Kidney tubule cell (primary cell): ENCODE results near the gene NRTN.
A peak's percentile ranks its signal among the peaks of the same experiment; 100 is the strongest.
"Not testable (repeated sequence)": the region's sequence is repeated elsewhere in the genome, so short reads cannot be mapped to it uniquely, and the experiment has no call there.

Experiments
- DNase-seq: peaks from one replicate; pipeline ENCODE4 v3.0.0-alpha.2; 2018; ENCODE audit warnings: low spot score

Gene NRTN

DNA sequence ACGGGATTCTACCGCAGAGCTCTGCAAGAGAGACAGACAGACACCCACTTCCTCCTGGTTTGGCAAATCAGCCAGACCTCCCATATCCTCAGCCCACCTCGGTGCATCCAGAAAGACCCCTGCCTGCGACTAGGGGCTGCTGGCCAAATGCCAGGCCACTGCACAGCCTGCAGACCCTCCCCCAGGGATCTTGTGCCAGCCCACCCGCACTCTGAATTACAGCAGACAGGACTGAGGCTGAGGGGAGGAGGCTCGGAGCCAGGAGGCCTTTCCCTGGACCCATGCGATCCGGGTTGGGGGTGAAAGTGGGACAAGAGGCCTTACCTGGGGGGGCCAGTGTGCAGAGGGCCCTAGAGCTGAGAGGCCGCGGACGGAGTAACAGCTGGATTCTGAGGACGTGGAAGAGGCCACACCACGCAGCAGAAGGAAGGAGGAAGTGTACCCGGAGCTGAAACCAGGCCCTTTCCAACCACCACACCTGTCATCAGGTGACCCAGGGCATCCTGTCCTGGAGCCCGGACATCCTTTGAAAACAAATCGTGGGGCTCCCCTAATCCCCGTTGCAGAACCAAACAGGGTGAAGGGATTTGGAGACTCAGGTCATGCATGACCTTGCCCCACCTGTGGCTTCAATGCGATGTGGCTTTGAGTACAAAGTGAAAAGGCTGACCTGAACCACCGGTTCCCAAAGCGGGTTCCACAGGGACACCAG lies 33.6 kb downstream of the NRTN start:
- DNase-seq: no peak

DNA sequence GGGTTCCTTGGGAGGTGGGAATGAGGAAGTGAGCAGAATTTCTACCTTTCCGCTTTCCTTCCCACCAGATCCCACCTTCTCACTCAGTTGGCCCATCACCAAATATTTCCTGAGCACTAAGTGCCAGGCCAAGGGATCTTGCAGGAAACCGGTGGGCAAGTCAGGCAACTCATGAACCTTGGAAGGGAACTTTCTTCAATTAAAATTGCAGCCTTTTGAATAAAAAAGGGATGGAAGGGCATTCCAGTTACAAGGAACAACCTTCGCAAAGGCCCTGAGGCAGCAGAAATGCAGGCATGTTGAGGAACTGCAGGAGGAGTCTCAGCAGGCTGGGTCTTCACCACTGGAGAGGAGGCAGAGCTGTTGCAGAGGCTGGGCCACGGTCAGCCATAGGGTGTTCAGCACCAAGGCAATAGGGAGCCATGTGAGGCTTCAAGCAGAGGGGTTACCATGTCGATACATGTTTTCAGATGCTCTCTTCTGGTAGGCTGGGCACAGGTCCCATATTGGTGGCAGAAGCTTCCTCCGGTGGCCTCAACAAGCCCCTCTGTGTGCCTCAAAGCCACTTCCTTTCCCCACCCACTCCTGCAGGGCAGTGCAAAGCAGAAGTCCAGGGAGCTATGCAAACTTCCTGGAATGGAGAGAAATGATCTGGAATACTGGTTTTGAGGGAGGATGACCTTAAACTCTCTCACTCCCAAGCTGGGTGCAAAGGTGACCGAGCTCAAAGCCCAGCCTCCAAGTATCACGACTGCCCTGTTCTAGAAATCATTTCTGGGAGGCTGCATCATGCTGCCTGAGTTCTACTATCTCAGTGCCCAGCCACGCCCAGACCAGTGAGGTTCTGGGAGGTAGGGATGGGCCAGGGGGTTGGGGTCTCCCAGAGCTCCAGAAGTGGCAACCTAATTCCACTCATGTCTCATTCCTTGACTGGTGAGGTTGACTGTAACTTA lies 34.5 kb downstream of the NRTN start, which contains the start of gene FUT6:
TSS of gene FUT6 (minus strand) at position 638 of the 953 bp plus-strand sequence. CDS start 7,135 bp downstream, outside the sequence.
- no peak for DNase-seq

DNA sequence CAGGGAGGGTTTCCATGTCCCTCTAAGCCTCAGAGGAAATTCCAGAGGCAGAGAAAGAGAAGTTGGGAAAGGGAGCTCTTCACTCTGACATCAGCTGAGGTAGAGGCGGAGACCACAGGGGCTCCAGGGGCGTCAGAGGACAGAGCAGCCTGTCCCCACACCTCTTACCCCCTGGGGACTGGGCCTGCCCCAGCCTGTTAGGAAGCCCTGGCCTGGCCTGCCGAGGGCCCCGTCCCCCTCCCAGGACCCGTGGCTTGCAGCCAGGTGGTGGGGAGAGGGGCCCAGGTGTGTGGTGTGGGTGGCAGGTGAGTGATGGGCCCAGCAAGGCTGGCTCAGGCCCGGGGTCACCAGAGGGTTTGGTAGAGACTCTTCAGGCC lies 36.9 kb downstream of the NRTN start:
- not testable (repeated sequence) for DNase-seq

DNA sequence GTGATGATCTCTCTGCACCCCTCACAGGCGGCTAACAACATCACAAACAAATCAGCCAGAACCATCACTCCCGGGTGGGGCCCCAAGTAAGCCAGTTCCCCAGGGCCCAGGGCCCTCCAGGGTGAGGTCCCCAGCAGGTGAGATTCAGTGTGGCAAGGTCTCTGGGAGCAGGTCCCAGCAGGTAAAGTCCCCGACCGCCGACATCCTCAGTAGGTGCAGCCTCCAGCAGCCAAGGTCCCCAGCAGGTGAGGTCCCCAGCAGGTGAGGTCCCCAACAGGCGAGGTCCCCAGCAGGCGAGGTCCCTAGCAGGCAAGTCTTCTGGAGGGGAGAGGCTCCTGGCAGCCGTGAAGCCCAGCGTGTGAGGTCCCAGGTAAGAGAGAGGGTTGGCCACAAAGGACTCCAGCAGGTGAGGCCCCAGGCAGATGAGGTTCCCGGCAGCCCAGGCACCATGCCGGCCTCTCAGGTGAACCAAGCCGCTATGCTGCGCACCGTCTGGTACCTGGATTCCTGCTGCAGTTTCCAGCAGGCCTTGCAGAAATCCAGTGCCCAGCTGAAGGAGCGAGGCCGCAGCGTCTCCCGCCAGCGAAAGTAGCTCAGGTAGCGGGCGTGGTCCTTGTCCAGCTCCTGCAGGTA lies 38.5 kb downstream of the NRTN start:
- no peak for DNase-seq

DNA sequence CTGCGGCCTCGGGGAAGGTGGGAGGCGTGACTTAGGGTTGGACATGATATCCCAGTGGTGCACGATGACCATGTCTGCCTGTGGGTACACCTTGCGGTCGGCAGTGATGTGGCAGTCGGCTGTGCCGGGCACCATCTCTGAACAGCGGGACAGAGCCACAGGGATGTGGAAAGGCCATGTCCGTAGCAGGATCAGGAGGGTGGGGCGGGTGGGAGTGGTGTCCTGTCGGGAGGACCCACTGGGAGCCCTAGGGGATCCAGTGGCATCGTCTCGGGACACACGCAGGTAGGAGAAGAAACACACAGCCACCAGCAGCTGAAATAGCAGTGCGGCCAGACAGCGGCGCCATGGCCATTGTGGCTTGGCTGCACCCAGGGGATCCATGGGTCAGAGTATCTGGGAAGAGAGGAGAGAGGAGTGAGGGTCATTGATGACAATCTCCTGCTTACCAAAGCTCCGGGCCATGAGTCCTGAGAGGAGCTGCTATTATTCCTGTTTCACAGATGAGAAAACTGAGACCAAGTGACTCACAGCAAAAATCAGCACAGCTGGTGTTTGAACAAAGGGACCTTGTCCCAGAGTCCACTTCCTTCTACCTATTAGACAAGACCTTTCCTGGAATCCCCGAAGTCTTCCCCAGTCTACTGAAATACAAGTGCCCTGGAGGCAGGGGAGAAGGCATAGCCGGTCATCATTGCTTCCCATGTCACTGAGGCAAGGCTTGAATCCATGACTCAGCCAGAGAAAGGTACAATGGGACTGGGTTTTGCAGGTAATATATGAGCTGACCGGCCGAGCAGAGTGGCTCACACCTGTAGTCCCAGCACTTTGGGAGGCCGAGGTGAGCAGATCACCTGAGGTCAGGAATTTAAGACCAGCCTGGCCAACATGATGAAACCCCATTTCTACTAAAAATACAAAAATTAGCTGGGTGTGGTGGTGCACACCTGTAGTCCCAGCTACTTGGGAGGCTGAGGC lies 39.9 kb downstream of the NRTN start:
- DNase-seq: peak; percentile 22

DNA sequence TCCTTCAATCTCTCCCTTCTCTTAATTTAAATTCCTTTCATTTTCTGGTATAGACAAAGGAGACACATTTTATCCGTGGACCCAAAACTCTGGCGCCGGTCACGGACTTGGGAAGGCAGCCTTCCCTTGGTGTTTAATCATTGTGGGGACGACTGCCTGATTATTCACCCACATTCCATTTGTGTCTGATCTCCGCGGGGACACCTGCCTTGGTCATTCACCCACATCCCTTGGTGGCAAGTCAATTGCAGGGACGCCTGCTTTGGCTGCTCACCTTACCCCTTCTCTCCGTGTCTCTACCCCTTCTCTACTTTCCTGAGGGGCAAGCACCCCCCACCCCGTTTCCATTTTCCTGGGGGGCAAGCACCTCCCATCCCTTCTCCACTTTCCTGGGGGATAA lies 43.0 kb downstream of the NRTN start:
- peak; percentile 27 for DNase-seq

DNA sequence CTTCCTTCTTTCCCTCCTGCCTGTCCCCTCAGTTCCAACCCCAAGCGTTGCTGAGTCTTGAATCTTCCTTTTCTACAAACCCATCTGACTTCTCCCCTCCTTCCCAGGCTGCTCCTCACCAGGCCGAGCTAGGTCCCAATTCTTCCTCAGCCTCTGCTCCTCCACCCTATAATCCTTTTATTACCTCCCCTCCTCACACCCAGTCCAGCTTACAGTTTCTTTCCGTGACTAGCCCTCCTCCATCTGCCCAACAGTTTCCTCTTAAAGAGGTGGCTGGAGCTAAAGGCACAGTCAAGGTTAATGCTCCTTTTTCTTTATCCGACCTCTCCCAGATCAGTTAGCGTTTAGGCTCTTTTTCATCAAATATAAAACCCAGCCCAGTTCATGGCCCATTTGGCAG lies 43.8 kb downstream of the NRTN start:
- not testable (repeated sequence) for DNase-seq

DNA sequence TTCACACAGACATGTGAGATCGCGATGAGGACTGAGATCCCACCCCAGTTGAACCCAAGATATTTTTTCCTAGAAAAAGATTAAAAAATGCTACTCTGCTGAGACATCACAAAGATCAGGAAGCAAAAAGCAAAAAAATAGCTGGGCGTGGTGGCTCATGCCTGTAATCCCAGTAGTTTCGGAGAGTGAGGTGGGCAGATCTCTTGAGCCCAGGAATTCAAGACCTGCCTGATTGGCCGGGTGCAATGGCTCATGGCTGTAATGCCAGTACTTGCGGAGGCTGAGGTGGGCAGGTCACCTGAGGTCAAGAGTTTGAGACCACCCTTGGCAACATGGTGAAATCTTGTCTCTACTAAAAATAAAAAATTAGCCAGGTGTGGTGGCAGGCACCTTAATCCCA lies 45.3 kb downstream of the NRTN start:
- DNase-seq: peak; percentile 29

DNA sequence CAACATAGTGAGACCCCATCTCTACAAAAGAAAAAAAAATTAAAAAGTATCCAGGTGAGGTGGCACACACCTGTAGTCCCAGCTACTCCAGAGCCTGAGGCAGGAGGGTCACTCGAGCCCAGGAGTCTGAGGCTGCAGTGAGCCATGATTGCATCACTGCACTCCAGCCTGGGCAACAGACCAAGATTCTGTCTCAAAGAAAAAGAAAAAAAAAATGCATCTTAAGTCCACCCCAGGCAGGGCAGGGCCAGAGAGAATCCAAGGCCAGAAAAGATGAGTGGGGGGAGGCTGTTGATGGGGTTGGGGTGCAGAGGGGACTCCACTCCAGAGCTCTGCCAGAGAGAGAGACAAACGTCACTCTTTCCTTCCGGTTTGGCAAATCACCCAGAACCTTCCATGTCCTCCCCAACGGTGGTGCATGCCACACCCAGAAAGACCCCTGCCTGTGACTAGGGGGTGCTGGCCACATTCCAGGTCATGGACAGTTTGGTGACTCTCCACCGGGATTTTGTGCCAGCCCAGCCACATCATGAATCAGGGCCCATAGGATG lies 46.0 kb downstream of the NRTN start:
- DNase-seq: peak; percentile 64

DNA sequence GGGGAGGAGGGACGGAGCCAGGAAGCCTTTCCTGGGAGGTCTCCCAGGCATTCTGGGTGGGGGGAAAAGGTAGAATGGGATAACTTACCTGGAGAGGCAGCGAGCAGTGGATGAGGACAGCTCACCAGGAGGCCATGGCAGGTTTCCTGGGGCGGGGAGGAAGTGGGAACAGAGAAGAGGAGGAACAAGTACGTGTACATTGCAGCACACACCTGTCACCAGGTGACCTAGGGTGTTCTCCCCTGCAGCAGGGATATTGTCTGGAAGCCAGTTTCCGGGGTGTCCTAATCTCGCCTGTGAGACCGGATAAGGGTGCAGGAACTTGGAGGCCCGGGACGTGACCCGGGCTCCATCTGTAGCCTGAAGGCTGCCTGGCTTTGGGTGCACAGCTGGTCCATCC lies 46.4 kb downstream of the NRTN start, which contains the start of gene FUT3:
TSS of gene FUT3 (minus strand) at position 148 of the 400 bp plus-strand sequence.
- peak; percentile 23 for DNase-seq

DNA sequence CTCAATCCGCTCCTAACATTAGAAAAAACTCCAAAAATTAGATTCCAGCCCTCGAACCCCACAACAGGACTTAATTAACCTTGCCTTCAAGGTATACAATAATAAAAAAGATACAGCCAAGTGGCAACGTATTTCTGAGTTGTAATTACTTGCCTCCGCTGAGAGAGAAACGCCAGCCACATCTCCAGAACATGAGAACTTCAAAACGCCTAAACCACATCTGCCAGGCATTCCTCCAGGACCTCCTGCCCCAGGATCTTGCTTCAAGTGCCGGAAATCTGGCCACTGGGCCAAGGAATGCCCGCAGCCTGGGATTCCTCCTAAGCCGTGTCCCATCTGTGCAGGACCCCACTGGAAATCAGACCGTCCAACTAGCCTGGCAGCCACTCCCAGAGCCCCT lies 49.3 kb downstream of the NRTN start:
- DNase-seq: not testable (repeated sequence)

DNA sequence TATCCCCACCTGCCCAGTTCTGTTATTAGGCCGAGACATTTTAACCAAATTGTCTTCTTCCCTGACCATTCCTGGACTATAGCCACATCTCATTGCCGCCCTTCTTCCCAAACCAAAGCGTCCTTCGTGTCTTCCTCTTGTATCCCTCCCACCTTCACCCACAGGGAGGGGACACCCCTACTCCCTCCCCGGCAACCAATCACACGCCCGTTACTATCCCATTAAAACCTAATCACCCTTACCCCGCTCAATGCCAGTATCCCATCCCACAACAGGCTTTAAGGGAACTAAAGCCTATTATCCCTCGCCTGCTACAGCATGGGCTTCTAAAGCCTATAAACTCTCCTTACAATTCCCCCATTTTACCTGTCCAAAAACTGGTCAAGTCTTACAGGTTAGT lies 50.3 kb downstream of the NRTN start:
- not testable (repeated sequence) for DNase-seq

DNA sequence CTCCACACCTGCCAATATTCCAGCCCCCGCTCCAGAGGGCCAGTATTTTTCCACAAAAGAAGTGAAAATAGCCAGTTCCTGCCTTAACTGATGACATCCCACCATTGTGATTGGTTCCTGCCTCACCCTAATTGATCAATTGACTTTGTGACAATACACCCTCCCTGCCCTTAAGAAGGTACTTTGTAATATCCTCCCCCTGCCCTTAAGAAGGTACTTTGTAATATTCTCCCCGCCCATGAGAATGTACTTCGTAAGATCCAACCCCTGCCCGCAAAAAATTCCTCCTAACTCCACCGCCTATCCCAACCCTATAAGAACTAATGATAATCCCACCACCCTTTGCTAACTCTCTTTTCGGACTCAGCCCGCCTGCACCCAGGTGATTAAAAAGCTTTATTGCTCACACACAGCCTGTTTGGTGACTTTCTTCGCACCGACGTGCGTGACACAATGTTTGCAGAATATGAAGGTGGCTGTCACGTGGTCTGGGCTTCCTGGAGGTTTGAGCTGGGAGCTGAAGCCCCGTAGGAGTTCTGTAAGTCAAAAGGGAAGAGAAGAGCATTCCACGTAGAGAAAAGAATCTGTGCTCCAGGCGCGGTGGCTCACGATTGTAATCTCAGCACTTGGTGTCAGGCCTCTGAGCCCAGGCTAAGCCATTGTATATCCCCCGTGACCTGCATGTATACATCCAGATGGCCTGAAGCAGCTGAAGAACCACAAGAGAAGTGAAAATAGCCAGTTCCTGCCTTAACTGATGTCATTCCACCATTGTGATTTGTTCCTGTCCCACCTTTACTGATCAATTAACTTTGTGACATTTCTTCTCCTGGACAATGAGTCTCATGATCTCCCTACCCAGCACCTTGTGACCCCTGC lies 52.6 kb downstream of the NRTN start:
- DNase-seq: no peak

DNA sequence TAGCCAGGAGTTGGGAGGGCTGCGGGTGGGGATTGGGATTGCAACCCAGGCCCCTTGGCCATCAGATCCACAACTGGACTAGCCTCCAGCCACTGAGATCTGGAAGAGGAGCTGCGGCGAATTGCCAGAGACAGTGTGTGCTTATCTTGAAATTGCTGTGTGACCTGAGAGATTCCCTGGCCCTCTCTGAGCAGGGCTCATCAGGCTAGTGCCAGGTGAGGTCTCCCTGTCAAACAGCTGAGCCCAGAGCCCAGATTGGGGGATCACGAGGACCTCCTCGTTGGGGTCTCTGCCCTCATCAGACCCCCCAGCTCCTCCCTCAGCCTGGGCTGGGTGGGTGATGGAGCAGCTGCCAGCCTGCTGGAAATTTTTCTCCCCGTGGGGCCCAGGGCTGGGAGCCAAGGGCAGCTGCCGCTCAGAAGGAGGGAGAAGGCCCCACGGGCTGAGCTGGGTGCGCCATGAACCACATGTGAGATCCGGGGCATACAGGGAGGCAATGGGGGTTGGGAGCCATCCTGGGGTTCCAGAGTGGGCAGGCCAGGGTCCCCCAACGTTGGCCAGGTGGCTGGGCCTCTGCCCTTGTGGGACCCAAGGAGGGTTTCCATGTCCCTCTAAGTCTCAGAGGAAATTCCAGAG lies 58.3 kb downstream of the NRTN start:
- DNase-seq: no peak

DNA sequence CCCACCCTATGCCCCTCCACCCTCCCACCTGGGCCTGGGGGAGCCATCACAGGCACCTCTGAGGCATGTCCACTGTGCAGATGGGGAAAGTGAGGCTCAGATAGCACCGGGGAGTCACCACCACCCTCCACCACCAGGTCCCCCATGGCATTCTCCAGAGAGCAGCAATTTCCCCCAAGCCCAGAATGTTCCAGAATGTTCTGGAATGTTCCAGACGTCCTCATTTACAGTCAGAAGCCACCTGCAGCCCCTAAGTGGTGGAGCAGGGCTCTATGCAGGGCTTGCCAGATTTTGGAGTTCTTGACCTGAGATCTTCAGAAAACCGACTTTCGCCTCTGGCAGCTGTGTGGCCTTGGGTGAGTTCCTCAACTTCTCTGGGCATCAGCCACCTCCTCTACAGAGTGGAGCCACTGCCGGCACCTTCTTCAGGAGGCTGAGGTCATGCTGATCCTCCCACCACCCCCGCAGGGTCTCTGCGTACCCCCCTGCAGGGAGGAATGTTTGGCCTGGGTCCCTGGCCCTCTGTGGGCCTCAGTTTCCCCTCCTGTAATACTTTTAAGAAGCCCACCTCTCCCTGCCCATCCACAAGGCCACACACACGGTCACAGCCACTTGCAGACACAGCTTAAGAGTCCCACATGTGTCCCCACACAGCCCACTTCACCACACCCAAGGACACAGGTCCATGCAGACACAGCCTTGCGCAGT lies 59.3 kb downstream of the NRTN start:
- DNase-seq: no peak

DNA sequence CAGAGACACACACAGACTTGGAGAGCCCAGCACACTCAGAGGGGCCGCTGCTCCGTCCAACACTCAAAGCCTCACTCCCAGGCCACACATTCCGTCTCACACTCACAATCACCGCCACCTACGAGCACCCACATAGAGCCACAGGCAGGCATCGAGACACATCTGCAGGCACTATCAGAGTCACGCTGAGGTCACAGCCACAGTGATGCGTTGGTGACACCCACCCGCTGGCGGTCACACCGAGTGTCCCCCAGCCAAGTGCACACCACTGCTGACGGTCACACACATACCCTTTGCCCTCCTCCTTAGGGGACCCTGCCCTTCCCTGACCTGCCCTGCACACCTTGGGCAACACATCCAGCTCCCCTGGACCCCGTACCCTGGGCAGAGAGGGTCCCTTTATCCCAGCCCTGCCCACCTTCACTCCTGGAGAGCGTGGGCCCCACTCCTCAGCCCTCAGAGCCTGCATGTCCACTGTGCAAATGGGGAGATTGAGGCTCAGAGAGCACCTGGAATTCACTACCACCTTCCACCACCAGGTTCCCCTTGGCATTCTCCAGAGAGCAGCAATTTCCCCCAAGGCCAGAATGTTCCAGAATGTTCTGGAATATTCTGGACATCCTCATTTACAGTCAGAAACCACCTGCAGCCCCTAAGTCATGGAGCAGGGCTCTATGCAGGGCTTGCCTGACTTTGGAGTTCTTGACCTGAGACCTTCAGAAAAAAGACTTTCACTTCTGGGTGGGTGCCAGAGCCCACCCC lies 60.0 kb downstream of the NRTN start:
- no peak for DNase-seq

DNA sequence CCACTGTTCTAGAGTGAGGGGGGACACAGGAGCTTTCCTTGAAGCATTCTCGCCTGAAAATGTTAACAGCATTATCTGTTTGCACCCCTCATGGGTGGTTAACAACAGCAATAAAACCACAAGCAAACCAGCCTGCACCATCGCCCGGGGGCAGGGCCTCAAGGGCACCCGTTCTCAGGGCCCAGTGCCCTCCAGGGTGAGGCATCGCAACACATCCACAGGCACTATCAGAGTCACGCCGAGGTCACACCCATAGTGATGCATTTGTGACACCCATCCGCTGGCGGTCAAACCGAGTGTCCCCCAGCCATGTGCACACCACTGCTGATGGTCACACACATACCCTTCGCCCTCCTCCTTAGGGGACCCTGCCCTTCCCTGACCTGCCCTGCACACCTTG lies 60.9 kb downstream of the NRTN start:
- no peak for DNase-seq
